HG02763 (cell line): ENCODE data around the gene CCDC194.

Experiments used
- ATAC-seq: cut with Tn5 transposase; IDR thresholded peaks from one replicate; pipeline ENCODE4 v1.9.1; 2021; ENCODE audit warnings: mild to moderate bottlenecking, moderate library complexity; ENCODE audit not compliant: unreplicated experiment

Gene CCDC194, protein sequence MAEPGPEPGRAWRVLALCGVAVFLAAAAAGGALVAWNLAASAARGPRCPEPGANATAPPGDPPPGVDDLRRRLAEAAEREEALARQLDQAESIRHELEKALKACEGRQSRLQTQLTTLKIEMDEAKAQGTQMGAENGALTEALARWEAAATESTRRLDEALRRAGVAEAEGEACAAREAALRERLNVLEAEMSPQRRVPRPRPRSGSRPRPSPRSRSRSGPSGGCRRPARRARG

DNA sequence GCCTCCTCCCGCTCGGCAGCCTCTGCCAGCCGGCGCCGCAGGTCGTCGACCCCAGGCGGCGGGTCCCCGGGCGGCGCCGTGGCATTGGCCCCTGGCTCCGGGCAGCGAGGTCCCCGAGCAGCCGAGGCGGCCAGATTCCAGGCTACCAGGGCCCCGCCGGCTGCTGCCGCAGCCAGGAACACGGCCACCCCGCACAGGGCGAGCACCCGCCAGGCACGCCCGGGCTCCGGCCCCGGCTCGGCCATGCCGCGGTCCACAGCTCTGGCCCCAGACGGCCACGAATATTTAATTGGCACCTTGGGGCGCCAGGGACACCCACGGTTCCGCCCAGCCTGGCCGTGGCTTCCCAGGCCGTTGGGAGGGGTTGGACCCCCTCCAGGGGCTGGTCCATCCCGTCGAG, at the start of gene CCDC194:
TSS of gene CCDC194 (minus strand) at position 283 of the 400 bp plus-strand sequence. CDS start at position 245, 38 bp downstream.
- ATAC-seq, result no peak

DNA sequence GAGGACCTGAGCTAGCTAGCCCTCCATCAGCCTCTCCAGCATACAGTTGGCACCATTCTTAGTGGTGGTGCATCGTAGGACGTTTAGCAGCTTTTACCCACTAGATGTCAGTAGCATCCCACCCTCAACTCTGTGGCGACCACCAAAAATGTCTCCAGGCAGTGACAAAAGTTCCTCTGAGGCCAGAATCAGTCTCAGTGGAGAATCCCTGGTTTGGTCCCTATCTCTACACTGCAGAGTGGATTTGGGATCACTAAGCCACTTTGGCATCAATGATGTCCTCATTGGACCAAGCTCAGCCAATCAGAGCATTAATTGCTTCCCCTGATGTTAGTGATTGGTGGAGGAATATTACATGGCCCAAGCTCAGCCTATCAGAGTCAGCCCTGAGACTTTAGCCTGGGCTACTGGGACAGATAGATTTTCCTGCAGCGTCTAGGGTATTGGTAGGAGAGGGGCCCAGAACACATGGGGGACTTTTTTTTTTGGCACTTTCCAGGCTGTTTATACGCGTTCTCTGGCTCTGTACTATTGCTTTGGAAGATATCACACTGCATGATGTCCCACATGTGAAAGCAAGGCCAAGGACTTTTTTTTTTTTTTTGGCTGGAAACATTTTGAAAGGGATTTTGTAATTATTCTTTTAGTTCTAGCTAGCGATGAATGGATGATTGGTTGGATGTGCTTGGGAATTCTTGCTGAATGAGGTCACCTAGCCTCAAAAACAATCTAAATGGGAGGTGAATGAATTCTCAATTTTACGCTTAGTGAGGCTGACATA, 47.4 kb upstream of the CCDC194 start:
- no peak for ATAC-seq

DNA sequence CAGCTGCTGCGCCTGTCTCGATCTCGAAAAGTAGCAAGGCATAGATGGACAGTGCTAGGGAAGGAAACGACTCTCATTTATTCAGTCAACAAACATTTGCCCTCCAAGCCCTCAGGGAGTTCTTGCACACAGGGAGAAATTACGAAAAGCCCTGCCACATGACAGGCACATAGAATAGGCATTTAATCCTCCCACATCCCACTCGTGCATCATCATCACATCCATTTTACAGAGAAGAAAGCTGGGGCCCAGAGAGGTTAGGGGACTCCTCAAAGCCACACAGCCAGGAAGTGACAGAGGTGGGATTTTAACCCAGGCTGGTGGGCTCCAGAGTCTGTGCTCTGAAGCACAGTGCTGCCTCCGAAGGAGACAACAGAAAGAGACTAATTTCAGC, 42.9 kb upstream of the CCDC194 start:
- no peak for ATAC-seq

DNA sequence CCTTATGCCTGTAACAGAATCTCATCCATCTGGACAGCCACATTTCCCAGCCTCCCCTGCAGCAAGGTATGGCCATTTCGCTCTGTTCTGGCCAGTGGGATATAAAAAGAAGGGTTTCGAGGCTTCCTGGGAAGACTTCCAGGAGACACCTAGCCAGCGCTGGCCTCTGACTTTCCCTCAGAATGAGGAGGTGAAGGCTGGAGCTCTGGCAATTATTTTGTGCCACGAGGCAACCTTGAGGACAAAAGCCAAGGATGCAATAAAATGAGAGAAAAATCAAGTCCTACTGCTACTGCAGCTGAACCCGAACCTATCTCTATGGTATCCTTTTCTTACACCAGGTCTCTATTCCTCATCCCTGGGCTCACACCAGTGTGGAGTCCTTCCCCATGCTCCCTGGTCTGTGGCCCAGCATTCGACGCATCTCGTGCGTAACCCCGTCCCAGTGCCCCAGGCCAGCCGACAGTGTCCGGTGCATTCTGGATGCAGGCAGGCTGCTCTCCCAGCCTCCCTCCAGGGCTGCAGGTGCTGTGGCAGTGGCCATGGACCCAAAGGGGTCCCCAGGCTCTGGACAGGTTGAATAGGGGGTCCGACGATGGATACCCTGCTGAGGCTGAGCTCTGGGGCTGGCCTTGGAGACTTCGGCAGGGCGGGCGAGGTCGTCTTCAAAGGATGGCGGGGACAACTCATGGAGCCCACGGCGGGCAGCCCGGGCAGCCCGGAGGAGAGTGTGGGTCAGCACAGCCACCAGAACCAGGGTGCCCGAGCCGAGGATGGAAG, 42.3 kb upstream of the CCDC194 start:
- no peak for ATAC-seq

DNA sequence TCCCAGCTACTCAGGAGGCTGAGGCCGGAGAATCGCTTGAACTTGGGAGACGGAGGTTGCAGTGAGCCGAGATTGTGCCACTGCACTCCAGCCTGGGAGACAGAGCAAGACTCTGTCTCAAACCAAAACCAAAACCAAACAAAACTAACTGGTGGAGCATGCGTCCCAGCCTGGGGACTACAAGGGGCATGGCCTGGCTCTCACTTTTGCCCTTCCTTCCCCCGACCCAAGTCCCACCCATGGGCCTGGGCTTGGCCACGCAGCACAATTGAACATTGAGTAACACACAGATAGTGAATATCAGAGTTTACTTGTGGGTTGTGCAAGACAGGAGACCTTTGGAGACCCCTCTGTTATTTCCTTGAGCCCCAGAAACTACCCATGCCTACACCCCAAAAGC, 41.2 kb upstream of the CCDC194 start:
- ATAC-seq, result no peak

DNA sequence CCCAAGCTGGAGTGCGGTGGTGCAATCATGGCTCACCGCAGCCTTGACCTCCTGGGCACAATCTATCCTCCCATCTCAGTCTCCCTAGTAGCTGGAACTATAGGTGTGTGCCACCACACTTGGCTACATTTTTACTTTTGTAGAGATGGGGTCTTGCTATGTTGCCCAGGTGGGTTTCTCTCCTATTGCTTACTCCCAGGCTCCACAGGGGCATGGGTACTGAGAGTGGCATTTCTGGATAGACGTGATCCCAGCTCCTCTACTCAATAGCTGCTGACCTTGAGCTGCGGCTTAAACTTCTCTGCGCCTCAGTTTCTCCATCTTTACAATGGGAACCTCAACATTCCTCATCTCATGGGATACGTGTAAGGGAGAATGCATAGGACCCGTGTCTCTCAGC, 37.4 kb upstream of the CCDC194 start:
- no peak for ATAC-seq

DNA sequence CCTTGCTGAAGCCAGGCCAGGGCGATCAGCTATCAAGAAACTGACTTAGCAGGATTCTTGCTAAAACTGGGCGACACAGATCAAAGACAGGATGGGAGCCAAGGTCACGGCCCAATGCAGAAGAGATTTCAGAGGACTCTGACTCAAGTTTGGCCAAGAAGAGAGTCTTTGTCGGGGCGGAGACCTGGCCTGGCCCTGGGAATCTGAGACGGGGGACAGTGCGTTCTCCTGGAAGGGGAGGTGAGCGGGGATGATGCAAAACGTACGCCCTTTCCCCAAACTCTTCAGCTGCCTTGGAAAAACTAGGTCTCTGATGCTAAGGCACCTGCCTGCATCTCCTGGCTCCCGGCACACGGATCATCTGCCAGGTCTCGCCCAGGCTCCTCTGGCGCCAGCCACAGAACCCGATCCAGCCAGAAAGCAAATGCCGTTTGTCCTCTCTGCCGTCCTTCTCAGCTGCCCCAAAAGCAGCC, 35.7 kb upstream of the CCDC194 start:
- ATAC-seq, result no peak

DNA sequence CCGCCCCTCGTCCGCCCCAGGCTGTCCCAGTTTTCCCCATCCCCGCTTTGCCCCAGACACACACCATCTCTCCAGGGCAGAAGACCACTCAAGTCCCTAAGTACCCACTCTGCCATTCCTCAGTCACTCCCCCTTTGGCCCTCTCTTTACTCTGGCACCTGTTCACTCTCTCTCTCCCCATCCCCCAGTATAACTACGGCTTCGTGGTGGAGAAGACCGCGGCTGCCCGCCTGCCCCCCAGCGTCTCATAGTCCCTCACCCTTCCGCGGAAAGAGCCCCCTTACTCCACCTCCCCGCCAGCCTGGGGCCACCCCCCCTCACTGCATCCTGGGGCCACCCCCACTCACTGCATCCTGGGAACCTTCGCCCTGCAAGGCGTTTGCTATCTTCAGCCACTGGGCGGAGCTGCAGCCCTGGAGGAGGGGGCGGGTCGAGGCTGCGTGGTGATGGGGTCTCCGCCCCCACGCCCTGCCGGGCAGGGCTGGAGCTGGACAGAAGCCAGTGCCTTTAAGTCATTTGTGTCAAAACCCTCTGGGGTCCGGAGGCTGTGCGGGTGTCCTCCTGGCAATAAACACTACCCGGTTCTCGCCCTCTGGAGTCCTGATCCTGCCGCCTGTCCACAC, 30.9 kb upstream of the CCDC194 start:
- no peak for ATAC-seq

DNA sequence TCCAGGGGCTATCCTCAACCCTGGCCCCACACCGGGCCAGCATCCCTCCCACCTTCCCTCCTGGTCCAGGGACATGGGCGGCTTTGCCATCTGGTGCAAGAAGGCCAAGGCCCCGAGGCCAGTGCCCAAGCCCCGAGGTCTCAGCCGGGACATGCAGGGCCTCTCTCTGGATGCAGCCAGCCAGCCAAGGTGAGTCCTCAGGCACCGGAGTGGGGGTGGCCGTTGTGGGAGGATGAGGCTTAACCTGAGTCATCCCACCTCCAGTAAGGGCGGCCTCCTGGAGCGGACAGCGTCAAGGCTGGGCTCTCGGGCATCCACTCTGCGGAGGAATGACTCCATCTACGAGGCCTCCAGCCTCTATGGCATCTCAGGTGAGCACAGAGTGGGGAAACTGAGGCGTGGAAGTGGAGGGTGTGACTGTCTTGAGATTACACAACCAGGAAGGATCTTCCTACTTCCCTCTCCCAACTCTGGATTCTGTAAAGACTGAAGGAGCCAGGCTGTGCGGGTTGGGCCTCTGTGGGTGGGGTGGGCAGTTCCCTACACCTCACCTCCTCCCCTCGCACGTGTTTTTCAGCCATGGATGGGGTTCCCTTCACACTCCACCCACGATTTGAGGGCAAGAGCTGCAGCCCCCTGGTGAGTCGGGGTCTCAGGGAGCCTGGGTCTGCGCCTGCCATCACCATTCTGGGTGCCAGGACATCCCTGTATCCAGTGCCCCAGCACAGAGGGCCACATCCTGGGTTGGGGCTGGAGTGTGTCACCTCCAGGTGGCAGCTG, 29.6 kb upstream of the CCDC194 start:
- ATAC-seq, result no peak

DNA sequence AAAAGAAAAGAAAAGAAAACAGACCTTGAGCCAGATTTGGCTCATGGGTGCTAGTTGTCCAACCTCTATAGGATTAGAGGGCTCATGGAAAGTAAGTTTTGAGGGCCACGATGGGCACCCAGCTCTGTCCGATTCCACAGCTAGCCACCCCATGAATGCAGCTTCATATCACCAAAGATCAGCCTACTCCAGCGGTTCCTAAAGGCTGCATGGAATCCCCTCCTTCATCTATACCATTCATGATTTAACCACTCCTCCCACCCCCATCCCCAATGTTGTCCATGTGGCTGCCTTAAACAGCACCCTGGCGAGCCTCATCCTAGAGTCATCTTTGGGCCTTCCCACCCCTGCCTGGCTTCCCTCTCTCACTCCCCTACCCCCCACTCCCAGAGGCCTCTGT, 27.9 kb upstream of the CCDC194 start:
- no peak for ATAC-seq

DNA sequence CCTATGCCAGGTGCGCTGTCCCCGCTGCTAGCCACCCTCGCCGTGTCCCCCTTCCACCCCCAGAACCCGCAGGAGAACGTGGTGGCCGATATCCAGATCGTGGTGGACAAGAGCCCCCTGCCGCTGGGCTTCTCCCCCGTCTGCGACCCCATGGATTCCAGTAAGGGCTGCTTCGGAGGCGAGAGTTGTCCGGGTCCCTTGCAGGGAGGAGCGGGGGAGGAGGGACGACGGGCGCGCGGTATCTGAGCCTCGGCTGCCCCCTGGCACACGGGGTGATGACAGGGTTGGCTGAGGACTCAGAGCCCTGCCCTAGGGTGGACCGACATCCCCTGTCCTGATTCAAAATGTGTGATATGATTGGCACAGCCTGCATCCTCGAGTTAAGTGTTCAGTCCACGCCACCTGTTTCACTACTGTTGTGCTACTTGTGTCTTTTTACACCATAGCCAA, 26.5 kb upstream of the CCDC194 start:
- ATAC-seq, result peak; percentile 17

DNA sequence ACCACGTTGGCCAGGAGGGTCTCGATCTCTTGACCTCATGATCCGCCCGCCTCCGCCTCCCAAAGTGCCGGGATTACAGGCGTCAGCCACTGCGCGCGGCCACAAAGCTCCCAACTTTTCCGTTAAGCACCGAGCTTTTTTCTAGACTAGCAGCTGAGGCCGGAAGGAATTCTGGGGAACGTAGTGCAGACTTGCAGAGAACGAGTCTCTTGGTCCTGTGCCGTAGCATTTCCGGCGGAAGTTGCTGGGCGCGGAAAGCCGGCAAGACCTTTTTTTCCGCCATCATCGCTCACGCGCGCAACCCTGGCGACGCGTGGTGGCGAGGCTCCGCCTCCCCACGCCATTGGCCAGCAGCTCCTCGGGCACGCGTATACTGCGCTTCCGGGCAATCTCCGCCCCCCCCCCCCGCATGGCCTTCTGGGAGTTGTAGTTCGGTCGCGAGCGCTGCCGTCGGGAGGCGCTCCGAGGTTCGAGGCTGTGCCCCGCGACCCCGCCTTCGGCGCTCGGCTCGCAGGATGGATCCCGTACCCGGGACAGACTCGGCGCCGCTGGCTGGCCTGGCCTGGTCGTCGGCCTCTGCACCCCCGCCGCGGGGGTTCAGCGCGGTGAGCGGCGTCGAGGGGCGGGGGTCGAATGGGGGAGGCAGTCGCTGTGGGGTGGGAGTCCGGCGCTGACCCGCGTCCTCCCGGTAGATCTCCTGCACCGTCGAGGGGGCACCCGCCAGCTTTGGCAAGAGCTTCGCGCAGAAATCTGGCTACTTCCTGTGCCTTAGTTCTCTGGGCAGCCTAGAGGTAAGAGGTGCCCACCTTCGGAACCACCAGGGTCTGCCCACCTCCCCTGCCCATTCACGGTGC, 25.9 kb upstream of the CCDC194 start, which contains the start of gene MVB12A:
TSS of gene MVB12A (plus strand) at position 427 of the 854 bp plus-strand sequence. CDS start at position 516, 89 bp downstream.
- peak; percentile 90 for ATAC-seq

DNA sequence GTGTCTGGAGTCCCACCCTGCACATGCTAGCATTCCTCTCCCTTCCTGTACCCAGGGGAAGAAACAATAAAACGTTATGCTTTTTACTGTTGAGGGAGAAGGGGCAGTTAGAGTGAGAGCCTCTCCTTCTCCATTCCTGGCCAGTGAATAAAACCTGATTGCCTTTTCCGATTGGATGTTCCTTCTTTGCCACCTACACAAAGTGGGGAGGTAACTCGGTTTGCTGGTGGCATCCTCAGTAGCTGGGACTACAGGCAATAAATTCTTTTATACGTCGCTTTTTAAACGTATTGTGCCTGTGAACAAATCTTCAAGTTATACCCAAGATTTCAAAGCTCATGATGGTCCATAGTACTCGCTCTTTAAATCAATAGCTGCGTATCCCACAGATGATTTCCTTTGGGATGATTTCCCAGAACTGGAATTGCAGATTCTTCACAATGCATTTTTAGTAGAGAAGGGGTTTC, 25.2 kb upstream of the CCDC194 start:
- ATAC-seq, result no peak

DNA sequence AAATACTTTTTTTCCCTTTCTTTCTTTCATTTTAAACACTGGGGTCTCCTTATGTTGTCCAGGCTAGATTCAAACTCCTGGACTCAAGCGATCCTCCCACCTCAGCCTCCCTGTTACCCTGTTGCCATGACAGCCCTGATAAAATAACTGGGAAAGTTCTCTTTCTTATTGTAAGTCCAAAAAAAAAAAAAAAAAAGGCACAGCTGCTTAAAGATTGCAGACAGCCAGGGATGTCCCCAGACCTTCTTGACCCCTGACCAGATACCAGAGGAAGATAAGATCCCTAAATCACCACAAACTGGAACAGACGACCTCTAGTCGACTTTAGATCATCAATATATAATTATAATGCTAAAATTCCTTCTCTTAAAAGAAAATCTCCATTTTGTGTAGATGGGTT, 24.7 kb upstream of the CCDC194 start:
- ATAC-seq, result no peak

DNA sequence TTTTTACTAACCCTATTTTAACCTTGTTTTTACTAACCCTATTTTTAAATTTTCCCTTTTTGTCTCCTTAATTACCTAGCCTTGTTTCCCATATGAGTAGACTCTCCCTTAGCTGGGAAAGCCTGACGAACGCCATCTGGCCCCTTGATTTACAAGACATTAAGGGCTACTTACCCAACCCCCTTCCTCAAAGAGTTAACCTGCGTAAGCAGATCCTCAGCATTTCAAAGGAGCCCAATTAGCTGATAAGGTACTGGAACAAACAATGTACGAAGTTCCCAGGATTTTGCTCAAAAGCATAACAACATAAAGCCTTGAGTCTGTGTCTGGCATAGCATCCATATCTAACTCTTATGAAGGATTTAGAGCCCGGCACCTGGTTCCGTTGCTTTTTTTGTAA, 21.1 kb upstream of the CCDC194 start:
- ATAC-seq, result no peak

DNA sequence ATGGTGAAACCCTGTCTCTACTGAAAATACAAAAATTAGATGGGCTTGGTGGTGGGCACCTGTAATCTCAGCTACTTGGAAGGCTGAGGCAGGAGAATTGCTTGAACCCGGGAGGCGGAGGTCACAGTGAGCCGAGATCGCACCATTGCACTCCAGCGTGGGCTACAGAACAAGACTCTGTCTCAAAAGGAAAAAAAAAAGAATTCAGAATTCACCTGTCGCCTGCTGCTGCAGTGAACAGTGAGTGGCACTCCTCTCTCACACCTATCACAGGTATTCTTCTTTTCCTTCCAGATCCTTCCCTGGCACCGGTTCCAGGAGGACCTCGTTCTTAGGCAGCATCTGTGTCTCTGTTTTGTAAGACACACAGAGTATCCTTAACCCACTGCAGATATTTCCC, 20.1 kb upstream of the CCDC194 start:
- no peak for ATAC-seq

DNA sequence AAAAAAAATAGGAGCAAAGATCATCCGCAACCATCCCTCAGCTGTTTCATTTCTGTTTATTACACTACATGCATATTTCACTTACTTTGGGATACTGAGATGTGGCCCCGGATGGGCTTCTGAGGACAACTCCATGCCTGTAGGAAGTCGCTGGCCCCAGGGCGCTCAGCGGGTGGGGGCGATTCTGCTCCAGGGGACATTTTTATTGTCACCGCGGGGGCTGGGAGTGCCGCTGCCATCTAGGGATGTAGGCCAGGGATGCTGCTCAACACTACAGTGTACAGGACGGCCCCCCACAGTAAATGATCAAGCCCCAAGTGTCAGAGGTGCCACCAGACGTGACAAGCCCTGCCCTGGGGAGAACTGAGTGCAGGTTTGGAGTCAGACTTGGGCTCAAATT, 17.8 kb upstream of the CCDC194 start:
- no peak for ATAC-seq

DNA sequence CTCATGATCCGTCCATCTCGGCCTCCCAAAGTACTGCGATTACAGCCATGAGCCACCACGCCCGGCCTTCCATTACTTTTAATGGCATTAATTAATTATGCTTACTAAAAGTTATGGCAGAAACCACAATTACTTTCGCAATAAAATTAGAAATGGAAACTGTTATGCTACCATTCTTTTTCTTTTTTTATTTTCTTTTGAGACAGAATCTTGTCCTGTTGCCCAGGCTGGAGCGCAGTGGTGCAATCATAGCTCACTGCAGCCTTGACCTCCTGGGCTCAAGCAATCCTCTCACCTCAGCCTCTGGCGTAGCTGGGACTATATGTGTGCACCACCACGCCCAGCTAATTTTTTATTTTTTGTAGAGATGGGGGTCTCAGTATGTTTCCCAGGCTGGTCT, 16.0 kb upstream of the CCDC194 start:
- no peak for ATAC-seq

DNA sequence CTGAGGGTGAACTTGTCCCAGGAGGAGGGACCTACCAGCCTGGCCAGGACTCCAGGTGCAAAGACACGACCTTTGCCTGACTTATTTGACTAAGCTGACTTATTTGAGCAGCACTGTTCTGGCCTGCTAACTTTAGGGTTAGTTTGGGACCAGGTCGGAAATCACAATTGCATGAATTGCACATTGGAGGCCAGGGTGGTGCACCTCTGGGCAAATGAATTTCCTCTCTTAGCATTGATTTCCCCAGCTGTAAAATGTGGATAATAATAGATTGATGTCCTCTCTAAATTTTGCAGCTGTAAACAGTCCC, 12.8 kb upstream of the CCDC194 start:
- no peak for ATAC-seq
